IMR-90 (cell line): ENCODE data around the gene LYSMD2. TPM values are rescaled to one million over a fixed set of nuclear protein-coding genes. Genes with fewer than 3 reads are reported as not detected.

ENCODE experiments used
- ATAC-seq: fragments of 200-7000 bp; cut with Tn5 transposase; 2 replicates; pipeline ENCODE4 v1.9.1; 2020; ENCODE audit warnings: low read depth, mild to moderate bottlenecking, moderate library complexity
- BruUV-seq: library from RNA; stranded (reverse); fragments of 400-500 nt; replicated peaks from 2 replicates; lab custom pipeline; 2021; lab: Mats Ljungman, UMichigan
- CTCF ChIA-PET: fragments of 300-600 bp; formaldehyde crosslinking; extraction: SDS; loops from one replicate; lab custom pipeline; 2021; ENCODE audit warnings: antibody characterized with exemption; lab: Yijun Ruan, JAX
- POLR2A ChIA-PET: fragments of 300-600 bp; sonication (Branson Sonifier 250); formaldehyde crosslinking; loops from one replicate; lab custom pipeline; 2022; ENCODE audit warnings: antibody characterized with exemption; ENCODE audit not compliant: unreplicated experiment; lab: Charles Lee
- DNase-seq: peaks from one replicate; pipeline ENCODE4 v3.0.0; 2013
- H2AFZ ChIP-seq: replicated peaks from 2 replicates; pipeline ENCODE3; 2013; ENCODE audit warnings: low read length, mild to moderate bottlenecking; ENCODE audit not compliant: poor library complexity
- H2AK5ac ChIP-seq: 2 replicates; pipeline ENCODE4 v1.6.1; 2013; ENCODE audit warnings: low read depth, low read length, inconsistent platforms
- H2AK9ac ChIP-seq: replicated peaks from 2 replicates; pipeline ENCODE3; 2013; ENCODE audit warnings: mild to moderate bottlenecking, low read depth, low read length, moderate library complexity; ENCODE audit not compliant: poor library complexity
- H2BK120ac ChIP-seq: 2 replicates; pipeline ENCODE4 v1.6.1; 2013; ENCODE audit warnings: low read depth, low read length, inconsistent platforms
- H2BK15ac ChIP-seq: 3 replicates; pipeline ENCODE4 v1.6.1; 2013; ENCODE audit warnings: low read depth, low read length, inconsistent platforms
- H2BK20ac ChIP-seq: 2 replicates; pipeline ENCODE4 v1.6.1; 2013; ENCODE audit warnings: low read depth, mild to moderate bottlenecking, inconsistent platforms, low read length, moderate library complexity
- H2BK5ac ChIP-seq: 2 replicates; pipeline ENCODE4 v1.6.1; 2013; ENCODE audit warnings: mild to moderate bottlenecking, low read depth, low read length, inconsistent platforms; ENCODE audit not compliant: poor library complexity, severe bottlenecking
- H3K14ac ChIP-seq: replicated peaks from 2 replicates; pipeline ENCODE4 v1.6.1; 2013; ENCODE audit warnings: low read depth, low read length, inconsistent platforms
- H3K18ac ChIP-seq: 2 replicates; pipeline ENCODE4 v1.6.1; 2013; ENCODE audit warnings: low read depth, low read length, control low read depth
- H3K23ac ChIP-seq: 2 replicates; pipeline ENCODE4 v1.6.1; 2013; ENCODE audit warnings: low read depth, low read length, inconsistent platforms
- H3K27ac ChIP-seq: 2 replicates; pipeline ENCODE4 v1.5.1; 2013; ENCODE audit warnings: mild to moderate bottlenecking, control low read depth, low read length; ENCODE audit not compliant: insufficient read depth
- H3K27me3 ChIP-seq: 2 replicates; pipeline ENCODE4 v1.6.1; 2013; ENCODE audit warnings: low read length; ENCODE audit not compliant: control insufficient read depth, insufficient read depth
- H3K36me3 ChIP-seq: 2 replicates; pipeline ENCODE4 v1.6.1; 2013; ENCODE audit warnings: low read length, mixed read lengths; ENCODE audit not compliant: control insufficient read depth, insufficient read depth
- H3K4ac ChIP-seq: 2 replicates; pipeline ENCODE4 v1.6.1; 2013; ENCODE audit warnings: low read depth, low read length, inconsistent platforms
- H3K4me1 ChIP-seq: 2 replicates; pipeline ENCODE4 v1.6.1; 2013; ENCODE audit warnings: low read length, mixed read lengths; ENCODE audit not compliant: control insufficient read depth, insufficient read depth
- H3K4me2 ChIP-seq: 2 replicates; pipeline ENCODE4 v1.6.1; 2013; ENCODE audit warnings: low read depth, mild to moderate bottlenecking, control low read depth, low read length, moderate library complexity
- H3K4me3 ChIP-seq: 2 replicates; pipeline ENCODE4 v1.5.1; 2013; ENCODE audit warnings: low read depth, mild to moderate bottlenecking, control low read depth, low read length, moderate library complexity; ENCODE audit not compliant: insufficient read depth
- H3K56ac ChIP-seq: 2 replicates; pipeline ENCODE4 v1.6.1; 2013; ENCODE audit warnings: low read length, inconsistent platforms; ENCODE audit not compliant: insufficient read depth; ENCODE audit errors: extremely low read depth
- H3K79me1 ChIP-seq, 2 experiments: 2 replicates each; pipeline ENCODE4 v1.6.1; 2013; ENCODE audit warnings: low read length in 2 of 2, inconsistent platforms in 1 of 2, low read depth in 1 of 2
- H3K9ac ChIP-seq: 2 replicates; pipeline ENCODE4 v1.6.1; 2013; ENCODE audit warnings: low read depth, low read length, control low read depth
- H3K9me1 ChIP-seq: 2 replicates; pipeline ENCODE4 v1.6.1; 2013; ENCODE audit warnings: low read length, inconsistent platforms; ENCODE audit not compliant: insufficient read depth
- H3K9me3 ChIP-seq: 2 replicates; pipeline ENCODE4 v1.6.1; 2013; ENCODE audit warnings: low read length; ENCODE audit not compliant: control insufficient read depth, insufficient read depth
- H4K20me1 ChIP-seq: 2 replicates; pipeline ENCODE4 v1.6.1; 2013; ENCODE audit warnings: low read length, inconsistent platforms; ENCODE audit not compliant: insufficient read depth
- H4K5ac ChIP-seq: 2 replicates; pipeline ENCODE4 v1.6.1; 2013; ENCODE audit warnings: mild to moderate bottlenecking, low read depth, low read length, control low read depth
- H4K8ac ChIP-seq, 2 experiments: 2 replicates each; pipeline ENCODE4 v1.6.1; 2013; ENCODE audit warnings: low read depth in 2 of 2, low read length in 2 of 2, control low read depth in 1 of 2, inconsistent platforms in 1 of 2
- H4K91ac ChIP-seq: 2 replicates; pipeline ENCODE4 v1.6.1; 2013; ENCODE audit warnings: low read depth, low read length, inconsistent platforms; ENCODE audit not compliant: insufficient read depth
- CEBPB ChIP-seq: IDR thresholded peaks from 2 replicates; pipeline ENCODE4 v1.6.1; 2012; ENCODE audit warnings: low read depth, low read length, improper control_type of control experiment
- CHD1 ChIP-seq: IDR thresholded peaks from 2 replicates; pipeline ENCODE4 v1.6.1; 2012; ENCODE audit warnings: low read depth, low read length, improper control_type of control experiment
- ELK1 ChIP-seq: fragments of 150-350 bp; IDR thresholded peaks from 2 replicates; pipeline ENCODE4 v1.6.1; 2016; ENCODE audit warnings: low read depth, mild to moderate bottlenecking, low read length, moderate library complexity, borderline replicate concordance
- MAFK ChIP-seq: IDR thresholded peaks from 2 replicates; pipeline ENCODE4 v1.6.1; 2012; ENCODE audit warnings: low read depth, low read length, improper control_type of control experiment
- NFE2L2 ChIP-seq: fragments of 150-350 bp; IDR thresholded peaks from 2 replicates; pipeline ENCODE4 v1.6.1; 2016; ENCODE audit warnings: low read depth, mild to moderate bottlenecking, low read length
- RFX5 ChIP-seq: IDR thresholded peaks from 2 replicates; pipeline ENCODE4 v1.8.0; 2012; ENCODE audit warnings: low read depth, mild to moderate bottlenecking, low read length, moderate library complexity
- WGBS, 2 experiments: methylation state at CpG; one replicate each; pipeline versions ENCODE4 v1.1.5 to v1.1.7; 2013; ENCODE audit warnings: missing lambda C conversion rate in 2 of 2; ENCODE audit not compliant: insufficient read length in 1 of 2; ENCODE audit errors: extremely low coverage in 2 of 2; 5-methylcytosine and 5-hydroxymethylcytosine counted together
- dilution Hi-C: fragments of 300-500 bp; cut with HindIII; formaldehyde crosslinking; loops from one replicate; pipeline ENCODE4 v1.14.3; 2018; ENCODE audit warnings: low sequenced_read_pairs; ENCODE audit not compliant: unreplicated experiment
- in situ Hi-C: fragments of 300-500 bp; cut with MboI; formaldehyde crosslinking; loops from 3 replicates; pipeline ENCODE4 v1.14.3; 2019; ENCODE audit warnings: low sequenced_read_pairs, inconsistent platforms, mixed read lengths
- intact Hi-C: fragments of 100-400 bp; cut with micrococcal nuclease; formaldehyde crosslinking; loops from 2 replicates; pipeline ENCODE4 v1.10.0; 2022
- polyA plus RNA-seq, 3 experiments: library from polyadenylated mRNA; depleted of rRNA; stranded (reverse); fragments of >200 nt; gene quantifications; 2 replicates each; pipeline ENCODE4 v1.2.3, GENCODE V29; 2012; ENCODE audit warnings: low replicate concordance in 1 of 3
- total RNA-seq: library from RNA; depleted of rRNA; stranded (reverse); fragments of >200 nt; gene quantifications from 2 replicates; pipeline ENCODE4 v1.2.3, GENCODE V29; 2012

LYSMD2 gene
- total and polyA plus RNA-seq, 2 of the 4 experiments (the other 2 are of a cell fraction), result 5.9 to 6.0 TPM

GRCh38 chr15:51678096-51678495 is 59.4 kb downstream of the LYSMD2 start:
- CTCF ChIA-PET, result no interaction called here
- no TSS peak for BruUV-seq
- no peak overlapping the region for H4K5ac ChIP-seq
- no peak for ATAC-seq
- no peak overlapping the region for H3K4me3 ChIP-seq
- H3K18ac ChIP-seq, result no peak overlapping the region
- H3K9me3 ChIP-seq, result no peaks in the 10 kb centered on the region
- H4K8ac ChIP-seq, result no peak overlapping the region
- no peak overlapping the region for H3K56ac ChIP-seq
- no peak overlapping the region for H3K4ac ChIP-seq
- no peak overlapping the region for H2BK15ac ChIP-seq
- H4K91ac ChIP-seq, result no peak overlapping the region
- no CpG with 5 or more reads among the region's 2 CpGs for WGBS, 2 experiments
- H3K4me2 ChIP-seq, result no peak overlapping the region
- H2AK5ac ChIP-seq, result no peak overlapping the region
- no peaks in the 10 kb centered on the region for H4K20me1 ChIP-seq
- no peak overlapping the region for H2BK120ac ChIP-seq
- dilution Hi-C loops, result no loop called here
- no peak overlapping the region for H3K9ac ChIP-seq
- no peak overlapping the region for H2AFZ ChIP-seq
- no peak for DNase-seq
- intact Hi-C loops, result no loop called here
- no peak overlapping the region for H3K23ac ChIP-seq
- peaks cover 16% of the 10 kb centered on the region for H3K27me3 ChIP-seq
- no peaks in the 10 kb centered on the region for H3K9me1 ChIP-seq
- in situ Hi-C loops, result no loop called here
- TF ChIP-seq MAFK (no peak), RFX5 (no peak), ELK1 (no peak), CEBPB (no peak), CHD1 (no peak), NFE2L2 (no peak)
- H2BK5ac ChIP-seq, result no peak overlapping the region
- no peak overlapping the region for H2AK9ac ChIP-seq
- no peaks in the 10 kb centered on the region for H3K4me1 ChIP-seq
- H3K27ac ChIP-seq, result no peak overlapping the region
- H3K14ac ChIP-seq, result no peak overlapping the region
- no peak overlapping the region for H2BK20ac ChIP-seq
- POLR2A ChIA-PET, result no interaction called here
- H3K36me3 ChIP-seq, result no peaks in the 10 kb centered on the region
- H3K79me1 ChIP-seq, result no peaks in the 10 kb centered on the region
